B cell (primary cell): ENCODE data around the gene TMIE. TPM values are rescaled to one million over a fixed set of nuclear protein-coding genes. Genes with fewer than 3 reads are reported as not detected.

Experiments
- ATAC-seq: fragments of 200-7000 bp; cut with Tn5 transposase; one replicate; pipeline ENCODE4 v1.10.0; 2021; ENCODE audit warnings: low read depth, mild to moderate bottlenecking, moderate number of reproducible peaks, moderate library complexity
- CTCF ChIA-PET: fragments of 350-600 bp; sonication (Branson Sonifier 250); formaldehyde crosslinking; loops from one replicate; lab custom pipeline; 2021; ENCODE audit warnings: antibody characterized with exemption, inconsistent platforms; lab: Charles Lee
- POLR2A ChIA-PET: fragments of 350-600 bp; sonication (Branson Sonifier 250); formaldehyde crosslinking; loops from one replicate; lab custom pipeline; 2021; ENCODE audit warnings: antibody characterized with exemption; lab: Charles Lee
- DNase-seq: peaks from one replicate; pipeline ENCODE4 v3.0.0; 2013
- H2AFZ ChIP-seq: 2 replicates; pipeline ENCODE4 v1.6.1; 2012; ENCODE audit warnings: mild to moderate bottlenecking, low read depth, low read length; ENCODE audit not compliant: insufficient read depth, poor library complexity, severe bottlenecking
- H3K27ac ChIP-seq, 2 donors: 1 replicate in 1 of 2; 2 replicates in 1 of 2; pipeline ENCODE4 v1.5.1; 2012 to 2013; ENCODE audit warnings: low read length in 2 of 2, mild to moderate bottlenecking in 2 of 2, moderate library complexity in 1 of 2
- H3K27me3 ChIP-seq, 4 experiments: fragments of 200-600 bp in 1 of 4; sonication (generic) in 1 of 4; replicated peaks in 1 of 4; 1 replicate in 2 of 4; 2 replicates in 2 of 4; pipeline versions ENCODE4 v1.6.1 to v1.7.0; 2013 to 2016; ENCODE audit warnings: low read length in 3 of 4, mild to moderate bottlenecking in 2 of 4, mixed read lengths in 1 of 4, moderate library complexity in 1 of 4; ENCODE audit not compliant: insufficient read depth in 4 of 4, control insufficient read depth in 3 of 4; ENCODE audit errors: control extremely low read depth in 1 of 4
- H3K36me3 ChIP-seq, 2 experiments: replicated peaks in 1 of 2; 1 replicate in 1 of 2; 2 replicates in 1 of 2; pipeline versions ENCODE4 v1.6.1 to v1.7.1; 2013; ENCODE audit warnings: low read length in 1 of 2; ENCODE audit not compliant: insufficient read depth in 2 of 2, control insufficient read depth in 1 of 2; ENCODE audit errors: control extremely low read depth in 1 of 2, extremely low read depth in 1 of 2
- H3K4me1 ChIP-seq, 2 donors: fragments of 200-600 bp in 1 of 2; sonication (generic) in 1 of 2; 1 replicate in 1 of 2; 2 replicates in 1 of 2; pipeline versions ENCODE4 v1.5.1 to v1.6.1; 2013 to 2017; ENCODE audit warnings: low read length in 2 of 2; ENCODE audit not compliant: control insufficient read depth in 2 of 2, insufficient read depth in 2 of 2
- H3K4me2 ChIP-seq: replicated peaks from 2 replicates; pipeline ENCODE3; 2012; ENCODE audit warnings: mild to moderate bottlenecking, low read depth, low read length; ENCODE audit not compliant: poor library complexity, severe bottlenecking
- H3K4me3 ChIP-seq, 5 experiments: fragments of 200-600 bp in 1 of 5; sonication (generic) in 1 of 5; 1 replicate in 3 of 5; 2 replicates in 2 of 5; pipeline versions ENCODE4 v1.5.1 to v1.7.0; 2011 to 2016; ENCODE audit warnings: low read length in 4 of 5, mild to moderate bottlenecking in 4 of 5, low read depth in 2 of 5, control low read depth in 1 of 5, moderate library complexity in 1 of 5; ENCODE audit not compliant: insufficient read depth in 1 of 5; ENCODE audit errors: control extremely low read depth in 1 of 5, extremely low read depth in 1 of 5
- H3K79me2 ChIP-seq: fragments of 200-600 bp; sonication (generic); one replicate; pipeline ENCODE4 v1.6.0; 2016; ENCODE audit warnings: low read length; ENCODE audit not compliant: control insufficient read depth, insufficient read depth
- H3K9ac ChIP-seq: fragments of 200-600 bp; sonication (generic); 2 replicates; pipeline ENCODE4 v1.6.1; 2017; ENCODE audit warnings: mild to moderate bottlenecking, low read length, moderate library complexity
- H3K9me3 ChIP-seq, 3 donors: one replicate each; pipeline versions ENCODE4 v1.6.1 to v1.7.1; 2013; ENCODE audit warnings: low read length in 2 of 3; ENCODE audit not compliant: control insufficient read depth in 2 of 3, insufficient read depth in 1 of 3; ENCODE audit errors: control extremely low read depth in 1 of 3
- H4K20me1 ChIP-seq: 2 replicates; pipeline ENCODE4 v1.6.0; 2012; ENCODE audit warnings: mild to moderate bottlenecking, low read length; ENCODE audit not compliant: insufficient read depth, control insufficient read depth, poor library complexity, severe bottlenecking
- H3K27ac Mint-ChIP-seq: one replicate; pipeline ENCODE4 v1.8.0; 2021; ENCODE audit warnings: mixed read lengths
- H3K27me3 Mint-ChIP-seq: one replicate; pipeline ENCODE4 v1.8.0; 2021; ENCODE audit warnings: mixed read lengths
- H3K4me1 Mint-ChIP-seq: one replicate; pipeline ENCODE4 v1.8.0; 2021; ENCODE audit warnings: mixed read lengths
- H3K4me3 Mint-ChIP-seq: one replicate; pipeline ENCODE4 v1.8.0; 2021; ENCODE audit warnings: mixed read lengths
- H3K9me3 Mint-ChIP-seq: one replicate; pipeline ENCODE4 v1.8.0; 2022; ENCODE audit warnings: mixed read lengths; ENCODE audit not compliant: insufficient read depth
- CTCF ChIP-seq: fragments of 200-600 bp; IDR thresholded peaks from one replicate; pipeline ENCODE4 v1.8.0; 2022; ENCODE audit warnings: antibody characterized with exemption, mild to moderate bottlenecking
- EZH2 ChIP-seq: IDR thresholded peaks from 2 replicates; pipeline ENCODE4 v1.6.1; 2012; ENCODE audit warnings: borderline replicate concordance, low read depth, mild to moderate bottlenecking, moderate library complexity, low read length; ENCODE audit not compliant: insufficient read depth, poor library complexity, severe bottlenecking
- WGBS: methylation state at CpG from one replicate; pipeline ENCODE4 v1.1.5; 2013; ENCODE audit warnings: missing lambda C conversion rate; ENCODE audit not compliant: insufficient coverage; 5-methylcytosine and 5-hydroxymethylcytosine counted together
- intact Hi-C: fragments of 100-400 bp; cut with micrococcal nuclease; formaldehyde crosslinking; loops from one replicate; pipeline ENCODE4 v1.10.0; 2022
- polyA plus RNA-seq: library from polyadenylated mRNA; depleted of rRNA; stranded (reverse); fragments of >200 nt; gene quantifications from 2 replicates; pipeline ENCODE4 v1.2.3, GENCODE V29; 2012
- total RNA-seq, 2 donors: library from RNA; stranded (reverse); fragments of 120-200 nt in 1 of 2; gene quantifications; 1 replicate in 1 of 2; 2 replicates in 1 of 2; pipeline versions ENCODE4 v1.2.3 to v1.2.4, GENCODE V29; 2013 to 2022

TMIE gene
- total and polyA plus RNA-seq, 2 donors (not counting 1 experiment from before 2014, with no cell fraction given), result not detected

GRCh38 chr3:46660003-46660402 lies 41.2 kb upstream of the TMIE start:
- peaks cover 19% of the 10 kb centered on the region for H3K4me1 Mint-ChIP-seq
- H3K9me3 Mint-ChIP-seq, result peaks cover 2% of the 10 kb centered on the region
- Histone ChIP-seq H3K4me1 (peaks cover 0 to 4% of the 10 kb centered on the region in 2 donors), H3K9me3 (peaks cover 0 to 4% (median 0%) of the 10 kb centered on the region in 3 donors), H3K4me3 (no peak overlapping the region), H4K20me1 (no peaks in the 10 kb centered on the region), H3K27ac (no peak overlapping the region), H2AFZ (no peak overlapping the region), H3K27me3 (peaks cover 0 to 4% (median 1%) of the 10 kb centered on the region in 4 experiments), H3K4me2 (no peak overlapping the region), H3K9ac (no peak overlapping the region), H3K36me3 (no peaks in the 10 kb centered on the region), H3K79me2 (no peaks in the 10 kb centered on the region)
- intact Hi-C loops, result no loop called here
- 75% methylated on average over 6 of the region's 6 CpGs for WGBS
- ATAC-seq, result no peak
- POLR2A ChIA-PET, result no interaction called here
- CTCF ChIA-PET, result no interaction called here
- no peak for TF ChIP-seq CTCF
- no peak for TF ChIP-seq EZH2
- H3K4me3 Mint-ChIP-seq, result no peak overlapping the region
- peaks cover 20% of the 10 kb centered on the region for H3K27me3 Mint-ChIP-seq
- no peak overlapping the region for H3K27ac Mint-ChIP-seq
- no peak for DNase-seq

GRCh38 chr3:46660543-46661523 lies 40.4 kb upstream of the TMIE start:
- intact Hi-C loops, result no loop called here
- TF ChIP-seq EZH2 (no peak), CTCF (no peak)
- Histone ChIP-seq H4K20me1 (no peaks in the 10 kb centered on the region), H3K4me2 (no peak overlapping the region), H2AFZ (no peak overlapping the region), H3K4me3 (no peak overlapping the region), H3K36me3 (no peaks in the 10 kb centered on the region), H3K9me3 (no peaks in the 10 kb centered on the region), H3K27me3 (peaks cover 0 to 4% (median 1%) of the 10 kb centered on the region in 4 experiments), H3K9ac (no peak overlapping the region), H3K79me2 (no peaks in the 10 kb centered on the region), H3K4me1 (peaks cover 0 to 4% of the 10 kb centered on the region in 2 donors), H3K27ac (no peak overlapping the region)
- WGBS, result 52% methylated on average over 7 of the region's 9 CpGs
- Mint-ChIP-seq H3K27ac (no peak overlapping the region), H3K4me1 (peaks cover 13% of the 10 kb centered on the region), H3K4me3 (no peak overlapping the region), H3K9me3 (no peaks in the 10 kb centered on the region), H3K27me3 (peaks cover 16% of the 10 kb centered on the region)
- CTCF ChIA-PET, result no interaction called here
- no peak for DNase-seq
- POLR2A ChIA-PET, result no interaction called here
- no peak for ATAC-seq
